Inflammatory macrophage treated with lipopolysaccharide for 4 hours (primary cell): ENCODE data around the gene SLC17A4.
A peak's percentile ranks its signal among the peaks of the same experiment; 100 is the strongest.

Experiments
- DNase-seq: peaks from one replicate; pipeline ENCODE4 v3.0.0-alpha.2; 2020

The SLC17A4 gene

GRCh38 chr6:25750906-25751305 lies 3.6 kb upstream of the SLC17A4 start:
- no peak for DNase-seq

- DNase-seq, result no peak
Measured at GRCh38 chr6:25753079-25753478, 1.5 kb upstream of the SLC17A4 start.

GRCh38 chr6:25755483-25755882 lies 941 bp downstream of the SLC17A4 start:
- DNase-seq, result no peak

- DNase-seq, result no peak
Measured at GRCh38 chr6:25756382-25757363, 2.1 kb downstream of the SLC17A4 start.

GRCh38 chr6:25757936-25758642 lies 3.5 kb downstream of the SLC17A4 start:
- no peak for DNase-seq

- DNase-seq, result no peak
Measured at GRCh38 chr6:25764611-25765010, 10.1 kb downstream of the SLC17A4 start.

- no peak for DNase-seq
Measured at GRCh38 chr6:25768566-25768965, 14.0 kb downstream of the SLC17A4 start.

- no peak for DNase-seq
Measured at GRCh38 chr6:25769983-25770382, 15.4 kb downstream of the SLC17A4 start.

GRCh38 chr6:25774120-25774715 lies 19.7 kb downstream of the SLC17A4 start:
- DNase-seq, result no peak

- no peak for DNase-seq
Measured at GRCh38 chr6:25777031-25777430, 22.5 kb downstream of the SLC17A4 start.

- no peak for DNase-seq
Measured at GRCh38 chr6:25777856-25778649, 23.5 kb downstream of the SLC17A4 start.

GRCh38 chr6:25781134-25781533 lies 26.6 kb downstream of the SLC17A4 start:
- no peak for DNase-seq

- no peak for DNase-seq
Measured at GRCh38 chr6:25787428-25787827, 32.9 kb downstream of the SLC17A4 start.

- peak; percentile 39 for DNase-seq
Measured at GRCh38 chr6:25788305-25788922, 33.9 kb downstream of the SLC17A4 start.

GRCh38 chr6:25789475-25789874 lies 34.9 kb downstream of the SLC17A4 start:
- DNase-seq, result no peak

- DNase-seq, result no peak
Measured at GRCh38 chr6:25792016-25792415, 37.5 kb downstream of the SLC17A4 start.

- no peak for DNase-seq
Measured at GRCh38 chr6:25793970-25794369, 39.4 kb downstream of the SLC17A4 start.

GRCh38 chr6:25794784-25795183 lies 40.2 kb downstream of the SLC17A4 start:
- DNase-seq, result no peak

- DNase-seq, result no peak
Measured at GRCh38 chr6:25801436-25801835, 46.9 kb downstream of the SLC17A4 start.

GRCh38 chr6:25804804-25805203 lies 50.3 kb downstream of the SLC17A4 start:
- no peak for DNase-seq

GRCh38 chr6:25815194-25815593 lies 60.7 kb downstream of the SLC17A4 start:
- no peak for DNase-seq

GRCh38 chr6:25816252-25816651 lies 61.7 kb downstream of the SLC17A4 start:
- no peak for DNase-seq
